Mononuclear cell (primary cell): ENCODE data around the gene SCNN1A. TPM values are rescaled to one million over a fixed set of nuclear protein-coding genes. Genes with fewer than 3 reads are reported as not detected.

ENCODE experiments used
- H3K27me3 ChIP-seq: 2 replicates; pipeline ENCODE4 v1.6.0; 2011; ENCODE audit warnings: low read length, control low read depth; ENCODE audit not compliant: insufficient read depth
- H3K4me1 ChIP-seq: 2 replicates; pipeline ENCODE4 v1.5.1; 2011; ENCODE audit warnings: mild to moderate bottlenecking, low read length, control low read depth; ENCODE audit not compliant: insufficient read depth
- H3K4me3 ChIP-seq: 2 replicates; pipeline ENCODE4 v1.5.1; 2011; ENCODE audit warnings: mild to moderate bottlenecking, low read length, moderate library complexity
- H3K9me3 ChIP-seq: 2 replicates; pipeline ENCODE4 v1.5.1; 2011; ENCODE audit warnings: low read depth, mild to moderate bottlenecking, control low read depth, low read length
- total RNA-seq: library from RNA; depleted of rRNA; stranded (reverse); fragments of >200 nt; gene quantifications from one replicate; pipeline ENCODE4 v1.2.3, GENCODE V29; 2012

SCNN1A gene
- total RNA-seq, 1 donor, result 1.2 TPM

DNA sequence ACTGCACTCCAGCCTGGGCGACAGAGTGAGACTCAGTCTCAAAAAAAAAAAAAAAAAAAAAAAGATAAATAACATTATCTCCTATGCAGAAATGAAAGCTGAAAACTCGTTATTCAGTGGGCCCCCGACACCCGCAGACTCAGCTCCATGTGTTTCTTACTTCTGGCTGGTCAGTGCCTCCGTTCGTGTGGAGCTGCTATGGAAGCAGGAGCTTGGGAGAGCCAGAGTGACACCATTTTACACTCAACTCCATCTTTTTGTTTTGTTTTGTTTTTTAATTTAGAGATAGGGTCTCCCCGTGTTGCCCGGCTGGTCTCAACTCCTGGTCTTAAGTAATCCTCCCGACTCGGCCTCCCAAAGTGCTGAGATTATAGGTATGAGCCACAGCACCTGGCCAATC, 78.2 kb downstream of the SCNN1A start:
- no peak overlapping the region for H3K4me3 ChIP-seq
- H3K4me1 ChIP-seq, result no peaks in the 10 kb centered on the region
- H3K27me3 ChIP-seq, result no peaks in the 10 kb centered on the region
- H3K9me3 ChIP-seq, result no peaks in the 10 kb centered on the region

Other genes starting within 250 kb of the SCNN1A start
- gene CD9, start 175.2 kb downstream of the SCNN1A start, total RNA-seq, result 26.4 TPM
- not detected for gene PLEKHG6, start 64.9 kb downstream of the SCNN1A start, total RNA-seq
- 75.2 TPM for gene TNFRSF1A, start 33.5 kb downstream of the SCNN1A start, total RNA-seq
- gene LTBR, start 8.6 kb upstream of the SCNN1A start, total RNA-seq, result 29.8 TPM
- 24.3 TPM for gene CD27, start 69.4 kb upstream of the SCNN1A start, total RNA-seq
- gene TAPBPL, start 76.5 kb upstream of the SCNN1A start, total RNA-seq, result 28.7 TPM
- gene VAMP1, start 95.1 kb upstream of the SCNN1A start, total RNA-seq, result 13.9 TPM
- 14.7 TPM for gene MRPL51, start 117.7 kb upstream of the SCNN1A start, total RNA-seq
- 7.5 TPM for gene NCAPD2, start 118.5 kb upstream of the SCNN1A start, total RNA-seq
- gene GAPDH, start 159.0 kb upstream of the SCNN1A start, total RNA-seq, result 2,093 TPM
- 8.0 TPM for gene IFFO1, start 180.5 kb upstream of the SCNN1A start, total RNA-seq
- 44.2 TPM for gene NOP2, start 192.7 kb upstream of the SCNN1A start, total RNA-seq
- 208 TPM for gene CHD4, start 231.8 kb upstream of the SCNN1A start, total RNA-seq